Measurements from ENCODE around the gene PTGR1.

DNA sequence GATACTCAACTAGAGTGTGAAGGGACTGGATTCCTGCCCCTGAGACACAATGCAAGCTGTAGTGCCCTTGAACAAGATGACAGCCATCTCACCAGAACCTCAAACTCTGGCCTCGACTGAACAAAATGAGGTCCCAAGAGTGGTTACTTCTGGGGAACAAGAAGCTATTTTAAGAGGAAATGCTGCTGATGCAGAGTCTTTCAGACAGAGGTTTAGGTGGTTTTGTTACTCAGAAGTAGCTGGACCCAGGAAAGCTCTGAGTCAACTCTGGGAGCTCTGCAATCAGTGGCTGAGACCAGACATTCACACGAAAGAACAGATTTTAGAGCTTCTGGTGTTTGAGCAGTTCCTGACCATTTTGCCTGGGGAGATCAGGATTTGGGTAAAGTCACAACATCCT is 72.1 kb downstream of the PTGR1 start:
- TF ChIP-seq POLR2A (IDR thresholded peaks at IDR 0.05; ENCODE audit: low read depth, low read length), result no peak
- TF ChIP-seq POLR2AphosphoS5 (IDR thresholded peaks at IDR 0.05; ENCODE audit: low read depth, low read length), result no peak
- no peak for TF ChIP-seq TAF1 (IDR thresholded peaks at IDR 0.05; ENCODE audit: borderline replicate concordance, low read depth, low read length)

Measured in GM12892 (cell line).